Gastrocnemius medialis (tissue), 4 donors: ENCODE data around the gene NFU1. TPM values are rescaled to one million over a fixed set of nuclear protein-coding genes. Genes with fewer than 3 reads are reported as not detected.

ENCODE experiments used
- ATAC-seq, 2 donors: fragments of 150-250 bp; one replicate each; pipeline ENCODE4 v1.9.1; 2016
- DNase-seq, 2 donors: peaks; one replicate each; pipeline ENCODE4 v3.0.0-alpha.2; 2019
- H3K27ac ChIP-seq, 4 donors: fragments of 200-600 bp; sonication (generic); 1 replicate in 1 of 4; 2 replicates in 3 of 4; pipeline ENCODE4 v1.5.1; 2016 to 2018; ENCODE audit warnings: mild to moderate bottlenecking in 2 of 4, moderate library complexity in 1 of 4
- H3K27me3 ChIP-seq, 3 donors: fragments of 200-600 bp; sonication (generic) in 2 of 3; 1 replicate in 1 of 3; 2 replicates in 2 of 3; pipeline versions ENCODE4 v1.5.1 to v1.6.0; 2016 to 2019; ENCODE audit warnings: mild to moderate bottlenecking in 1 of 3, moderate library complexity in 1 of 3
- H3K36me3 ChIP-seq, 2 donors: fragments of 200-600 bp; sonication (generic) in 1 of 2; one replicate each; pipeline ENCODE4 v1.5.1; 2017 to 2018
- H3K4me1 ChIP-seq, 2 donors: fragments of 200-600 bp; sonication (generic) in 1 of 2; one replicate each; pipeline ENCODE4 v1.5.1; 2016 to 2017; ENCODE audit warnings: mild to moderate bottlenecking in 2 of 2
- H3K4me3 ChIP-seq, 4 donors: fragments of 200-600 bp; sonication (generic) in 3 of 4; 1 replicate in 1 of 4; 2 replicates in 3 of 4; pipeline ENCODE4 v1.5.1; 2016 to 2019; ENCODE audit warnings: mild to moderate bottlenecking in 2 of 4
- H3K9me3 ChIP-seq, 3 donors: fragments of 200-600 bp; sonication (generic) in 2 of 3; 1 replicate in 1 of 3; 2 replicates in 2 of 3; pipeline ENCODE4 v1.5.1; 2016 to 2019
- POLR2A ChIP-seq, 2 donors: fragments of 450-650 bp; IDR thresholded peaks; one replicate each; pipeline ENCODE4 v1.6.1; 2017; ENCODE audit warnings: antibody characterized with exemption in 2 of 2, mild to moderate bottlenecking in 2 of 2, moderate library complexity in 2 of 2
- in situ Hi-C, 4 donors: fragments of 200-750 bp; cut with MboI; loops; one replicate each; pipeline versions ENCODE4 v1.15.0 to v1.8.0; 2017; ENCODE audit warnings: low sequenced_read_pairs in 4 of 4
- intact Hi-C: fragments of 100-400 bp; cut with DNase I; formaldehyde crosslinking; loops from one replicate; pipeline ENCODE4 v1.15.1; 2023; ENCODE audit warnings: low total_unique reads
- total RNA-seq, 4 donors: library from RNA; depleted of rRNA; stranded (reverse); fragments of >200 nt; gene quantifications; one replicate each; pipeline versions ENCODE4 v1.1.0 to v1.2.3, GENCODE V29; 2016
- TF ChIP-seq, protein P1 (sequence below), 5 experiments: fragments of 450-650 bp in 3 of 5; fragments of 200-600 bp in 2 of 5; sonication (generic) in 2 of 5; IDR thresholded peaks in 4 of 5; conservative IDR thresholded peaks in 1 of 5; 1 replicate in 4 of 5; 2 replicates in 1 of 5; pipeline ENCODE4 v1.5.1; 2016 to 2019; ENCODE audit warnings: antibody characterized with exemption in 5 of 5, mild to moderate bottlenecking in 3 of 5, moderate library complexity in 3 of 5

Gene NFU1
- total RNA-seq, 4 donors from 2014 or later = 41.4 to 73.1 (median 68.1) TPM

DNA sequence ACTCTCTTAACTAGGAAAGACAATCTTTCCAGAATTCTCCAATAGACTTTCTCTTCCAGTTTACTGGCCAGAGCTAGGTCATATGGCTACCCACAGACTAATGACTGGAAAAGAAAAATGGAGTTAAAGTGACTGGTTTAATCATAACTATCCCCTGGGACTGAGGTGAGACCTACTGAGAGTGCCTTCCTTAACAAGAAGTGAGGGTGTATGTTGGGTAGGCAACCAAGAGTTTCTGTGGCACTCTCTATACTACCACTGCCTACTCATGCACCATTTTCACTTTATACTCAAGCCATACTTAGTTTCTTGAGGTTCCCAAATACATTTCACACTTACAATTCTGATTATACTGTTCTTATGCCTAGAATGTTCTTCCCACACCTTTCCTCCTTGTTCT, 43.3 kb downstream of the NFU1 start:
- peaks cover 10 to 15% of the 10 kb centered on the region in 2 donors for H3K4me1 ChIP-seq
- no peak for TF ChIP-seq POLR2A (IDR thresholded peaks at IDR 0.05)
- TF ChIP-seq, protein P1, sequence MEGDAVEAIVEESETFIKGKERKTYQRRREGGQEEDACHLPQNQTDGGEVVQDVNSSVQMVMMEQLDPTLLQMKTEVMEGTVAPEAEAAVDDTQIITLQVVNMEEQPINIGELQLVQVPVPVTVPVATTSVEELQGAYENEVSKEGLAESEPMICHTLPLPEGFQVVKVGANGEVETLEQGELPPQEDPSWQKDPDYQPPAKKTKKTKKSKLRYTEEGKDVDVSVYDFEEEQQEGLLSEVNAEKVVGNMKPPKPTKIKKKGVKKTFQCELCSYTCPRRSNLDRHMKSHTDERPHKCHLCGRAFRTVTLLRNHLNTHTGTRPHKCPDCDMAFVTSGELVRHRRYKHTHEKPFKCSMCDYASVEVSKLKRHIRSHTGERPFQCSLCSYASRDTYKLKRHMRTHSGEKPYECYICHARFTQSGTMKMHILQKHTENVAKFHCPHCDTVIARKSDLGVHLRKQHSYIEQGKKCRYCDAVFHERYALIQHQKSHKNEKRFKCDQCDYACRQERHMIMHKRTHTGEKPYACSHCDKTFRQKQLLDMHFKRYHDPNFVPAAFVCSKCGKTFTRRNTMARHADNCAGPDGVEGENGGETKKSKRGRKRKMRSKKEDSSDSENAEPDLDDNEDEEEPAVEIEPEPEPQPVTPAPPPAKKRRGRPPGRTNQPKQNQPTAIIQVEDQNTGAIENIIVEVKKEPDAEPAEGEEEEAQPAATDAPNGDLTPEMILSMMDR (IDR thresholded peaks at IDR 0.05 in 4 of 5, conservative IDR thresholded peaks at IDR 0.05 in 1 of 5) = no peak
- peaks cover 0 to 13% of the 10 kb centered on the region in 2 donors for H3K36me3 ChIP-seq
- H3K27me3 ChIP-seq = no peaks in the 10 kb centered on the region
- H3K27ac ChIP-seq = no peak overlapping the region
- no peak overlapping the region for H3K4me3 ChIP-seq
- in situ Hi-C loops (no loop called here), intact Hi-C loops (no loop called here)
- DNase-seq (no peak), ATAC-seq (no peak)
- H3K9me3 ChIP-seq = no peaks in the 10 kb centered on the region

DNA sequence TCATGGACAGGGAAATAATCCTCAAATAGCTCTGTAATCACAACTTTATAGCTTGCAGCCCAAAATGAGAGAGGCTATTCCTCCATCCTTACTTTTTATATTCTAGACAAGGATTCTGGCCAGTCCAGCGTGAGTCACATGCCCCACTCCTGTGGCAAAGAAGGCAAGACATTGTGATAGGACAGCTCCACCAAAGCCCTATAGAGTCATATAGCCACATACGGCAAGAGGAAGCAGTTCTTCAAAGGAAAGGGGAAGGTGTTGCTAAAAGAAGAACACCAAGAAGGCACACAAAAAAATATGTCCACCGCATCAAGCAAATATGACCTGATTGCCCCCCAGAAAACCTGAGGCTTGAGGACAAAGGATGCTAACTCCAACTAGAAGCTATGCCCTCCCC, 46.8 kb downstream of the NFU1 start:
- no peak for TF ChIP-seq POLR2A (IDR thresholded peaks at IDR 0.05)
- TF ChIP-seq, protein P1 (IDR thresholded peaks at IDR 0.05 in 4 of 5, conservative IDR thresholded peaks at IDR 0.05 in 1 of 5) = no peak
- Histone ChIP-seq H3K4me1 (peaks cover 12 to 22% of the 10 kb centered on the region in 2 donors), H3K36me3 (peaks cover 0 to 5% of the 10 kb centered on the region in 2 donors), H3K9me3 (no peaks in the 10 kb centered on the region), H3K4me3 (no peak overlapping the region), H3K27me3 (no peaks in the 10 kb centered on the region), H3K27ac (no peak overlapping the region)
- intact Hi-C loops (no loop called here), in situ Hi-C loops (no loop called here)
- DNase-seq = no peak
- ATAC-seq = no peak

DNA sequence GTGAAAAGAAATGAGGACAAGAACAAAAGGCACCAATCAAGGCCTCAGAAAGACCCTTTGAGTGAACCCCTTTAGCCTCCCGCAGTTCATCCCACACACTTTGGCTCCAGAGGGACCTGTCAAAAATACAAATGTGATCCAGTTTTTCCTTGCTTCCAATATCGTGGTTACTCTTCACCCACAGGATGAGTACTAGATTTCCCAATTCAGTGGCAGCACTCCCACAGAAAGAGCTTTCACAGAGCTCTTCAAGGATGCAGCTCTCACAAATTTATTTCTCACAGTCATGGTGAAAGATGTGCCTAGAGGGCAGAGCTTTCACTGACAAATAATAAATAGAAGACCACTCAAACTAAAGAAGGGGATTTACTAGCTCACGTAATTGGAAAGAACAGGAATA, 47.2 kb downstream of the NFU1 start:
- DNase-seq (no peak), ATAC-seq (no peak)
- H3K4me1 ChIP-seq = peaks cover 15 to 18% of the 10 kb centered on the region in 2 donors
- H3K36me3 ChIP-seq = peaks cover 0 to 5% of the 10 kb centered on the region in 2 donors
- intact Hi-C loops (no loop called here), in situ Hi-C loops (no loop called here)
- H3K4me3 ChIP-seq = no peak overlapping the region
- H3K27ac ChIP-seq = no peak overlapping the region
- no peaks in the 10 kb centered on the region for H3K27me3 ChIP-seq
- no peaks in the 10 kb centered on the region for H3K9me3 ChIP-seq
- TF ChIP-seq POLR2A (IDR thresholded peaks at IDR 0.05) = no peak
- TF ChIP-seq, protein P1 (IDR thresholded peaks at IDR 0.05 in 4 of 5, conservative IDR thresholded peaks at IDR 0.05 in 1 of 5) = no peak

DNA sequence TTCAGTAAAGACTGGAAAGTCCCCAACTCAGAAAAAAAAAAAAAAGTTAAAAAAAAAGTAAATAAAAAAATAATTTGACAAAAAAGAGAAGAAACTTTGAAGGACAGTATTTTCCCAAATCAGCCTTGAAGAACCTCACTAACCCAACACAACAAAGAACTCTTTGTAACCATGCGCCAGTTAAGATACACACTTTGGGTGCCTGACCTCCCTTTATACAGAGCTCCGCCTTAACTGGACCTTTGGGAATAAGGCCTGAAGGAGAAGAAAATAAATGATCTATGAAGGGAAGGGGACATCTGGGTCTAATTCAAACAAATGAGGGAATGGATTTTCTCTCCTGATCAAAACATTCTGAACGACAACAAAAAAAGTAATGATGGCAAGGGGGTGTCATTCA, 48.0 kb downstream of the NFU1 start:
- Histone ChIP-seq H3K4me3 (no peak overlapping the region), H3K27ac (no peak overlapping the region), H3K4me1 (peaks cover 18 to 21% of the 10 kb centered on the region in 2 donors), H3K27me3 (no peaks in the 10 kb centered on the region), H3K9me3 (no peaks in the 10 kb centered on the region), H3K36me3 (no peaks in the 10 kb centered on the region)
- ATAC-seq (no peak), DNase-seq (no peak)
- in situ Hi-C loops (no loop called here), intact Hi-C loops (loop anchor here (5.0 to 10.0 kb wide), 2 partner anchors 253 to 1134 kb away; partner anchors contain the start of genes AAK1 and PPP3R1)
- TF ChIP-seq POLR2A (IDR thresholded peaks at IDR 0.05) = no peak
- TF ChIP-seq, protein P1 (IDR thresholded peaks at IDR 0.05 in 4 of 5, conservative IDR thresholded peaks at IDR 0.05 in 1 of 5) = no peak
